Activated CD4-positive, alpha-beta memory T cell treated with anti-CD3 and anti-CD28 coated beads for 36 hours (primary cell): ENCODE measurements around the gene SMAD9. TPM values are rescaled to one million over a fixed set of nuclear protein-coding genes. Genes with fewer than 3 reads are reported as not detected.

Source experiments
- CTCF ChIA-PET: fragments of 350-600 bp; sonication (Branson Sonifier 250); formaldehyde crosslinking; loops from one replicate; lab custom pipeline; 2021; ENCODE audit warnings: antibody characterized with exemption, inconsistent platforms; lab: Charles Lee
- POLR2A ChIA-PET: fragments of 350-600 bp; sonication (Branson Sonifier 250); formaldehyde crosslinking; loops from one replicate; lab custom pipeline; 2021; ENCODE audit warnings: antibody characterized with exemption; lab: Charles Lee
- DNase-seq: peaks from one replicate; pipeline ENCODE4 v3.0.0-alpha.2; 2020
- H3K27ac Mint-ChIP-seq: one replicate; pipeline ENCODE4 v1.8.0; 2021; ENCODE audit warnings: mixed read lengths
- H3K27me3 Mint-ChIP-seq: one replicate; pipeline ENCODE4 v1.8.0; 2021; ENCODE audit warnings: mixed read lengths
- H3K36me3 Mint-ChIP-seq: one replicate; pipeline ENCODE4 v1.8.0; 2021; ENCODE audit warnings: mixed read lengths
- H3K4me1 Mint-ChIP-seq: one replicate; pipeline ENCODE4 v1.8.0; 2021; ENCODE audit warnings: low read depth, mixed read lengths
- H3K4me3 Mint-ChIP-seq: one replicate; pipeline ENCODE4 v1.8.0; 2021; ENCODE audit warnings: mild to moderate bottlenecking, mixed read lengths
- H3K9me3 Mint-ChIP-seq: one replicate; pipeline ENCODE4 v1.8.0; 2021; ENCODE audit warnings: mixed read lengths
- intact Hi-C: fragments of 100-400 bp; cut with micrococcal nuclease; formaldehyde crosslinking; loops from one replicate; pipeline ENCODE4 v1.15.1; 2023
- total RNA-seq, 2 experiments: library from RNA; stranded (reverse); gene quantifications; one replicate each; pipeline ENCODE4 v1.2.3, GENCODE V29; 2021

SMAD9 gene
- total RNA-seq: not detected

- ChIA-PET POLR2A (no interaction called here), CTCF (no interaction called here)
- intact Hi-C loops: no loop called here
- no peak within 1 kb of the TSS for H3K27ac Mint-ChIP-seq
- no peaks in the 10 kb centered on the region for H3K36me3 Mint-ChIP-seq
- H3K4me3 Mint-ChIP-seq: peak within 1 kb of the TSS; percentile 62
- DNase-seq: peak; percentile 33
- no peaks in the 10 kb centered on the region for H3K9me3 Mint-ChIP-seq
- peaks cover 3% of the 10 kb centered on the region for H3K4me1 Mint-ChIP-seq
- peaks cover 51% of the 10 kb centered on the region for H3K27me3 Mint-ChIP-seq
Observed at GRCh38 chr13:36919833-36920615, at the start of gene SMAD9. Gene SMAD9 (minus strand): TSS chr13:36920238. CDS start chr13:36879689, 40,549 bp downstream.

GRCh38 chr13:36966404-36966803 is 46.4 kb upstream of the SMAD9 start:
- intact Hi-C loops: no loop called here
- no peaks in the 10 kb centered on the region for H3K9me3 Mint-ChIP-seq
- no peaks in the 10 kb centered on the region for H3K27me3 Mint-ChIP-seq
- ChIA-PET CTCF (no interaction called here), POLR2A (no interaction called here)
- H3K4me3 Mint-ChIP-seq: no peak overlapping the region
- no peak for DNase-seq
- no peak overlapping the region for H3K27ac Mint-ChIP-seq
- H3K4me1 Mint-ChIP-seq: peaks cover 5% of the 10 kb centered on the region
- H3K36me3 Mint-ChIP-seq: peaks cover 37% of the 10 kb centered on the region

- no peak overlapping the region for H3K4me3 Mint-ChIP-seq
- peaks cover 38% of the 10 kb centered on the region for H3K36me3 Mint-ChIP-seq
- peaks cover 5% of the 10 kb centered on the region for H3K4me1 Mint-ChIP-seq
- ChIA-PET CTCF (no interaction called here), POLR2A (no interaction called here)
- no peaks in the 10 kb centered on the region for H3K27me3 Mint-ChIP-seq
- H3K27ac Mint-ChIP-seq: no peak overlapping the region
- intact Hi-C loops: no loop called here
- DNase-seq: peak; percentile 33
- H3K9me3 Mint-ChIP-seq: no peaks in the 10 kb centered on the region
Observed at GRCh38 chr13:36965767-36966166, 45.7 kb upstream of the SMAD9 start.

GRCh38 chr13:36959456-36960116 is 39.5 kb upstream of the SMAD9 start:
- no peaks in the 10 kb centered on the region for H3K27me3 Mint-ChIP-seq
- H3K4me1 Mint-ChIP-seq: no peaks in the 10 kb centered on the region
- no peaks in the 10 kb centered on the region for H3K9me3 Mint-ChIP-seq
- H3K27ac Mint-ChIP-seq: no peak overlapping the region
- POLR2A ChIA-PET: no interaction called here
- H3K36me3 Mint-ChIP-seq: peaks cover 36% of the 10 kb centered on the region
- intact Hi-C loops: no loop called here
- no peak overlapping the region for H3K4me3 Mint-ChIP-seq
- CTCF ChIA-PET: no interaction called here
- no peak for DNase-seq

GRCh38 chr13:36954542-36954941 is 34.5 kb upstream of the SMAD9 start:
- no peak overlapping the region for H3K27ac Mint-ChIP-seq
- H3K4me1 Mint-ChIP-seq: no peaks in the 10 kb centered on the region
- no peaks in the 10 kb centered on the region for H3K27me3 Mint-ChIP-seq
- no peak for DNase-seq
- intact Hi-C loops: no loop called here
- peaks cover 44% of the 10 kb centered on the region for H3K36me3 Mint-ChIP-seq
- H3K4me3 Mint-ChIP-seq: no peak overlapping the region
- ChIA-PET CTCF (interaction anchor here (0.7 kb wide), 1 partner anchor 40 kb away, joined by 3 read pairs; no protein-coding TSS in a partner anchor), POLR2A (no interaction called here)
- no peaks in the 10 kb centered on the region for H3K9me3 Mint-ChIP-seq

- no peak for DNase-seq
- no peak overlapping the region for H3K27ac Mint-ChIP-seq
- H3K9me3 Mint-ChIP-seq: no peaks in the 10 kb centered on the region
- peaks cover 48% of the 10 kb centered on the region for H3K36me3 Mint-ChIP-seq
- CTCF ChIA-PET: no interaction called here
- H3K4me1 Mint-ChIP-seq: no peaks in the 10 kb centered on the region
- POLR2A ChIA-PET: no interaction called here
- intact Hi-C loops: no loop called here
- H3K27me3 Mint-ChIP-seq: no peaks in the 10 kb centered on the region
- no peak overlapping the region for H3K4me3 Mint-ChIP-seq
Observed at GRCh38 chr13:36950920-36951319, 30.9 kb upstream of the SMAD9 start.

GRCh38 chr13:36950330-36950729 is 30.3 kb upstream of the SMAD9 start:
- Mint-ChIP-seq H3K4me3 (no peak overlapping the region), H3K27ac (no peak overlapping the region), H3K27me3 (no peaks in the 10 kb centered on the region), H3K36me3 (peaks cover 46% of the 10 kb centered on the region), H3K4me1 (no peaks in the 10 kb centered on the region), H3K9me3 (no peaks in the 10 kb centered on the region)
- ChIA-PET POLR2A (no interaction called here), CTCF (no interaction called here)
- no peak for DNase-seq
- intact Hi-C loops: no loop called here

- H3K4me3 Mint-ChIP-seq: no peak overlapping the region
- ChIA-PET CTCF (no interaction called here), POLR2A (no interaction called here)
- no peak overlapping the region for H3K27ac Mint-ChIP-seq
- H3K4me1 Mint-ChIP-seq: no peaks in the 10 kb centered on the region
- no peaks in the 10 kb centered on the region for H3K27me3 Mint-ChIP-seq
- no peak for DNase-seq
- peaks cover 12% of the 10 kb centered on the region for H3K9me3 Mint-ChIP-seq
- peaks cover 30% of the 10 kb centered on the region for H3K36me3 Mint-ChIP-seq
- intact Hi-C loops: no loop called here
Observed at GRCh38 chr13:36945078-36945477, 25.0 kb upstream of the SMAD9 start.

GRCh38 chr13:36925603-36926002 is 5.6 kb upstream of the SMAD9 start:
- H3K27ac Mint-ChIP-seq: no peak overlapping the region
- no peaks in the 10 kb centered on the region for H3K4me1 Mint-ChIP-seq
- ChIA-PET CTCF (no interaction called here), POLR2A (no interaction called here)
- no peak overlapping the region for H3K4me3 Mint-ChIP-seq
- H3K36me3 Mint-ChIP-seq: no peaks in the 10 kb centered on the region
- peaks cover 21% of the 10 kb centered on the region for H3K27me3 Mint-ChIP-seq
- peaks cover 4% of the 10 kb centered on the region for H3K9me3 Mint-ChIP-seq
- intact Hi-C loops: no loop called here
- no peak for DNase-seq

- Mint-ChIP-seq H3K9me3 (no peaks in the 10 kb centered on the region), H3K36me3 (no peaks in the 10 kb centered on the region), H3K27me3 (peaks cover 25% of the 10 kb centered on the region), H3K27ac (no peak overlapping the region), H3K4me3 (no peak overlapping the region), H3K4me1 (peaks cover 3% of the 10 kb centered on the region)
- no peak for DNase-seq
- intact Hi-C loops: no loop called here
- CTCF ChIA-PET: no interaction called here
- POLR2A ChIA-PET: no interaction called here
Observed at GRCh38 chr13:36924001-36924400, 4.0 kb upstream of the SMAD9 start.

- Mint-ChIP-seq H3K27me3 (peaks cover 42% of the 10 kb centered on the region), H3K27ac (no peak overlapping the region), H3K36me3 (no peaks in the 10 kb centered on the region), H3K4me3 (no peak overlapping the region), H3K4me1 (peaks cover 3% of the 10 kb centered on the region), H3K9me3 (no peaks in the 10 kb centered on the region)
- intact Hi-C loops: no loop called here
- ChIA-PET CTCF (no interaction called here), POLR2A (no interaction called here)
- no peak for DNase-seq
Observed at GRCh38 chr13:36921631-36922301, 1.7 kb upstream of the SMAD9 start.

- no peak overlapping the region for H3K27ac Mint-ChIP-seq
- no peak for DNase-seq
- ChIA-PET POLR2A (no interaction called here), CTCF (no interaction called here)
- H3K27me3 Mint-ChIP-seq: peaks cover 47% of the 10 kb centered on the region
- no peaks in the 10 kb centered on the region for H3K9me3 Mint-ChIP-seq
- H3K4me1 Mint-ChIP-seq: peaks cover 3% of the 10 kb centered on the region
- H3K36me3 Mint-ChIP-seq: no peaks in the 10 kb centered on the region
- intact Hi-C loops: no loop called here
- H3K4me3 Mint-ChIP-seq: peak overlapping the region; percentile 62
Observed at GRCh38 chr13:36920616-36921185, 663 bp upstream of the SMAD9 start.
